Measurements from ENCODE around the gene ICAM2. TPM values are rescaled to one million over a fixed set of nuclear protein-coding genes. Genes with fewer than 3 reads are reported as not detected.
A peak's percentile ranks its signal among the peaks of the same experiment; 100 is the strongest.

ICAM2 gene
- total and polyA plus RNA-seq, 7 donors, result 6.0 to 59.5 (median 28.5) TPM

- peak; percentile 43 for DNase-seq
- 61 to 78% methylated on average over 3 of the region's 3 CpGs for WGBS, 2 donors
- Histone ChIP-seq H3K27ac (no peak overlapping the region), H3K36me3 (no peaks in the 10 kb centered on the region), H3K4me3 (no peak overlapping the region), H3K4me1 (peaks cover 0 to 23% (median 18%) of the 10 kb centered on the region in 4 donors), H3K9me3 (no peaks in the 10 kb centered on the region), H3K27me3 (peaks cover 5 to 50% (median 21%) of the 10 kb centered on the region in 3 donors)
- TF ChIP-seq POLR2AphosphoS5 (IDR thresholded peaks at IDR 0.05), result no peak
- no peak for TF ChIP-seq POLR2A (IDR thresholded peaks at IDR 0.05)
- TF ChIP-seq CTCF (IDR thresholded peaks at IDR 0.05), result no peak
- TF ChIP-seq EP300 (IDR thresholded peaks at IDR 0.05), result no peak
- intact Hi-C loops (cut with DNase I), result loop anchor here (5.0 kb wide), 2 partner anchors 36 to 81 kb away; partner anchors contain the start of gene CSHL1
Measured at GRCh38 chr17:63993368-63993985, 27.0 kb downstream of the ICAM2 start.

GRCh38 chr17:63991611-63992010, 28.8 kb downstream of the ICAM2 start:
- Histone ChIP-seq H3K36me3 (no peaks in the 10 kb centered on the region), H3K27me3 (peaks cover 0 to 34% (median 5%) of the 10 kb centered on the region in 3 donors), H3K9me3 (no peaks in the 10 kb centered on the region), H3K27ac (peak overlapping the region in 3 of 4 donors; percentile 22 to 47 (median 34)), H3K4me3 (peak overlapping the region in 2 of 4 donors; percentile 25 to 30), H3K4me1 (peaks cover 0 to 29% (median 22%) of the 10 kb centered on the region in 4 donors)
- intact Hi-C loops (cut with DNase I), result loop anchor here (5.0 kb wide), 2 partner anchors 34 to 79 kb away; partner anchors contain the start of gene CSHL1
- no peak for DNase-seq
- TF ChIP-seq EP300 (IDR thresholded peaks at IDR 0.05) (no peak), POLR2A (IDR thresholded peaks at IDR 0.05) (no peak), CTCF (IDR thresholded peaks at IDR 0.05) (no peak), POLR2AphosphoS5 (IDR thresholded peaks at IDR 0.05) (no peak)
- WGBS, 2 donors, result 76 to 83% methylated on average over 11 of the region's 11 CpGs

GRCh38 chr17:63989622-63990345, 30.6 kb downstream of the ICAM2 start:
- H3K9me3 ChIP-seq, result no peaks in the 10 kb centered on the region
- no peak for TF ChIP-seq EP300 (IDR thresholded peaks at IDR 0.05)
- TF ChIP-seq POLR2AphosphoS5 (IDR thresholded peaks at IDR 0.05), result no peak
- no peak for TF ChIP-seq CTCF (IDR thresholded peaks at IDR 0.05)
- H3K27ac ChIP-seq, result peak overlapping the region in 3 of 4 donors; percentile 52 to 74 (median 69)
- intact Hi-C loops (cut with DNase I), result loop anchor here (5.0 kb wide), 2 partner anchors 32 to 77 kb away; partner anchors contain the start of gene CSHL1
- DNase-seq, result no peak
- no peaks in the 10 kb centered on the region for H3K36me3 ChIP-seq
- 70 to 87% methylated on average over 21 of the region's 21 CpGs for WGBS, 2 donors
- peaks cover 0 to 39% (median 26%) of the 10 kb centered on the region in 4 donors for H3K4me1 ChIP-seq
- peak overlapping the region in 3 of 4 donors; percentile 22 to 43 (median 36) for H3K4me3 ChIP-seq
- H3K27me3 ChIP-seq, result peaks cover 0 to 29% (median 5%) of the 10 kb centered on the region in 3 donors

GRCh38 chr17:63988741-63989621, 31.5 kb downstream of the ICAM2 start:
- Histone ChIP-seq H3K27me3 (peaks cover 0 to 29% (median 5%) of the 10 kb centered on the region in 3 donors), H3K4me3 (peak overlapping the region in 3 of 4 donors; percentile 22 to 43 (median 36)), H3K36me3 (no peaks in the 10 kb centered on the region), H3K27ac (peak overlapping the region in 3 of 4 donors; percentile 52 to 74 (median 69)), H3K9me3 (no peaks in the 10 kb centered on the region), H3K4me1 (peaks cover 0 to 46% (median 30%) of the 10 kb centered on the region in 4 donors)
- intact Hi-C loops (cut with DNase I), result no loop called here
- 51 to 69% methylated on average over 35 of the region's 35 CpGs for WGBS, 2 donors
- peak; percentile 82 for DNase-seq
- no peak for TF ChIP-seq POLR2A (IDR thresholded peaks at IDR 0.05)
- TF ChIP-seq CTCF (IDR thresholded peaks at IDR 0.05), result no peak
- TF ChIP-seq EP300 (IDR thresholded peaks at IDR 0.05), result no peak

All from sigmoid colon (tissue), 7 donors.